Measurements from ENCODE around the gene KRT71.
A peak's percentile ranks its signal among the peaks of the same experiment; 100 is the strongest.

The KRT71 gene

DNA sequence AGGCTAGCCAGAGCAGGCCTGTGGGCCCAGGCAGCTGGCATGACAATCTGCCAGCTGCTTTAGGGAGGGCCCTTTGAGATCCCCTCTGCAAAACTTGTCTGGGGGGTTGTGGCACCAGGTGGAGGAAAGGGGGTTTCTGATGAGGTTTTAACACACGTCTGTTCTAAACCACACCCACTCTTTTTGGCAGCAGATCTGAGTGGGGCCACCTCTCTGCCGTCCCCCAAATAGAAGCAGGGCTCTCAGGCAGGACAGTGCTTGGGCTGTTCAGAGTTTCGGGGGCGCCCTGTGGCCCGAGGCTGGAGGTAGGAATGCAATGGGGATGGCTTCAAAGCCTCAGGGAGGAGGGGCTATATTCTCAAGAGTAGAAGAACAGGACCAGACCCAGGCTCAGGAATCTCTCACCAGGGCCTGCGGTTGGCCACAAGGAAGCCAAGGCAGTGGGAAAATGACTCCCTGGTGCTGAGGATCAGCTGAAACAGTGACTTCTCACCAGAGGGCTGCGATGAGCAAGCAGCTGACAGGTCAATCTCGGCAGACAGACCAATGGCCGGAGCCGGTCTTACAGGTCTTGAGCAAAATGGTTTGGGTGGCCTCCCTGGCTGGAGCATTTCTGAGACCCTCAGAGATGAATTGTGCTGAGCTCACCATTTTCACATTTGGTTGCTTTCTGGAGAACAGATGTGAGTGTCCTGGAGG, 31.2 kb downstream of the KRT71 start:
- DNase-seq, result no peak
- no peak for TF ChIP-seq CTCF (IDR thresholded peaks at IDR 0.05)
- Mint-ChIP-seq H3K9me3 (no peaks in the 10 kb centered on the region), H3K27ac (peak overlapping the region; percentile 72), H3K27me3 (ENCODE audit: low read depth, poor library complexity) (peaks cover 4% of the 10 kb centered on the region), H3K36me3 (ENCODE audit: low read depth) (no peaks in the 10 kb centered on the region), H3K4me3 (no peak overlapping the region), H3K4me1 (peaks cover 24% of the 10 kb centered on the region)

DNA sequence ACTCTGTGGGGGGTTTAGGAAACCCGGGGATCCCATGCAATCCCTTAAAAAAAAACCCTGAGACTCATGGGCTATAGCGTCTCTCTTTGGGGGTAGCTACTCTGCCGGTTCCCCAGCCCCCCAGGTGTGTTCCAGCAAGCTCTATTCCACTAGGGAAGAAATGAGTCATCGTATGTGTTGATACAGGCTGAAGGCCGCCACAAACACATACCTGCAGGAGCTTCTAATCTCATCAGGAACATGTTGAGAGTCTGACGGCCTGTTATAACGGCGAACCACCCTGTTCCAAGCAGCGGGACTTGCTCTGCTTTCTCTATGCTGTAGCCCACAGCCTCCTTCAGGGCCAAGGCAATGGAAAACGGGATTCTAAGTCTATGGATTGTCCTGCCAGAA, 31.8 kb downstream of the KRT71 start:
- TF ChIP-seq CTCF (IDR thresholded peaks at IDR 0.05), result no peak
- peaks cover 4% of the 10 kb centered on the region for H3K27me3 Mint-ChIP-seq (ENCODE audit: low read depth, poor library complexity)
- peaks cover 24% of the 10 kb centered on the region for H3K4me1 Mint-ChIP-seq
- H3K36me3 Mint-ChIP-seq (ENCODE audit: low read depth), result no peaks in the 10 kb centered on the region
- no peaks in the 10 kb centered on the region for H3K9me3 Mint-ChIP-seq
- H3K27ac Mint-ChIP-seq, result no peak overlapping the region
- no peak overlapping the region for H3K4me3 Mint-ChIP-seq
- no peak for DNase-seq

GRCh38 chr12:52519826-52520662, 32.9 kb downstream of the KRT71 start, which contains the start of gene KRT5:
Gene KRT5 (minus strand): TSS chr12:52520394. CDS start chr12:52520296, 98 bp downstream.
- TF ChIP-seq CTCF (IDR thresholded peaks at IDR 0.05), result no peak
- H3K4me3 Mint-ChIP-seq, result no peak within 1 kb of the TSS
- H3K4me1 Mint-ChIP-seq, result peaks cover 24% of the 10 kb centered on the region
- DNase-seq, result no peak
- no peaks in the 10 kb centered on the region for H3K36me3 Mint-ChIP-seq (ENCODE audit: low read depth)
- H3K27me3 Mint-ChIP-seq (ENCODE audit: low read depth, poor library complexity), result no peaks in the 10 kb centered on the region
- H3K27ac Mint-ChIP-seq, result no peak within 1 kb of the TSS
- no peaks in the 10 kb centered on the region for H3K9me3 Mint-ChIP-seq

GRCh38 chr12:52519387-52519703, 33.6 kb downstream of the KRT71 start:
- peaks cover 24% of the 10 kb centered on the region for H3K4me1 Mint-ChIP-seq
- no peaks in the 10 kb centered on the region for H3K27me3 Mint-ChIP-seq (ENCODE audit: low read depth, poor library complexity)
- H3K4me3 Mint-ChIP-seq, result no peak overlapping the region
- DNase-seq, result no peak
- H3K36me3 Mint-ChIP-seq (ENCODE audit: low read depth), result no peaks in the 10 kb centered on the region
- no peak for TF ChIP-seq CTCF (IDR thresholded peaks at IDR 0.05)
- no peak overlapping the region for H3K27ac Mint-ChIP-seq
- H3K9me3 Mint-ChIP-seq, result no peaks in the 10 kb centered on the region

DNA sequence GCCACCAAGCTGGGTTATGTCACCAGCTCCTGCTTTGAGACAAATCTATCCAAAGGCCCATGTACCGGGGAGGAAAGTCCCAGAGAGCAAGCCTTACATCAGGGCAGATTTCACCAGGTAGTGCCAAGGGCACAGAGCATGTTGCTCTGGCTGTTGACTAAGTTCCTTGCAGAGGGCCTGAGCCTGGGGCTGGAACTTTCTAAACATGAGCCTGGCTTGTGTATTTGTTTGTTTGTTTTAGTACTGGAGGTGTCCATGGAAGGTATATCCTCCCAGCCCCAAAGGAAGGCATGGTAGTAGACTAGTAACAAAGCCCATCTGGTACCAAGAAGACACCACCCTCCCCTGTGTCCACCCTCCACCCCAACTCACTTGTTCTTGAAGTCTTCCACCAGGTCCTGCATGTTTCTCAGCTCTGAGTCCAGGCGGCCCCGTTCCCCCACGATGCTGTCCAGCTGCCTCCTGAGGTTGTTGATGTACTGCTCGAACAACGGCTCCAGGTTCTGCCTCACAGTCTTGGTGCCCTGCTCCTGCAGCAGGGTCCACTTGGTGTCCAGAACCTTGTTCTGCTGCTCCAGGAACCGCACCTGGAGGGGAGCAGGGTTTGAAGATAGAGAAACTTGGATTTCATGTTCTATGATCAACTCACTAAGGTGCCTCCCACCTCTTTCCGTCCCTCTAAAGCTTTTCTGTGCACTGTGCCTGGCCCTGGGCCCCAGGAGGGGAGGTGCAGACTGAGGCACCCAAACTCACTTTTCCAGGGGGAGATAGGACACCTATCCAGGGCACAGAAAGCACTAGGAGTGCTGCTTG, 34.2 kb downstream of the KRT71 start:
- H3K4me1 Mint-ChIP-seq, result peaks cover 24% of the 10 kb centered on the region
- H3K36me3 Mint-ChIP-seq (ENCODE audit: low read depth), result no peaks in the 10 kb centered on the region
- no peak for DNase-seq
- no peak overlapping the region for H3K4me3 Mint-ChIP-seq
- no peak for TF ChIP-seq CTCF (IDR thresholded peaks at IDR 0.05)
- no peaks in the 10 kb centered on the region for H3K9me3 Mint-ChIP-seq
- no peak overlapping the region for H3K27ac Mint-ChIP-seq
- H3K27me3 Mint-ChIP-seq (ENCODE audit: low read depth, poor library complexity), result no peaks in the 10 kb centered on the region

Measured in nephron progenitor cell (in vitro differentiated cells).